ENCODE data around the gene NHLRC1. TPM values are rescaled to one million over a fixed set of nuclear protein-coding genes. Genes with fewer than 3 reads are reported as not detected.

Gene NHLRC1
- total RNA-seq, 1 experiment from 2014 or later, result not detected

DNA sequence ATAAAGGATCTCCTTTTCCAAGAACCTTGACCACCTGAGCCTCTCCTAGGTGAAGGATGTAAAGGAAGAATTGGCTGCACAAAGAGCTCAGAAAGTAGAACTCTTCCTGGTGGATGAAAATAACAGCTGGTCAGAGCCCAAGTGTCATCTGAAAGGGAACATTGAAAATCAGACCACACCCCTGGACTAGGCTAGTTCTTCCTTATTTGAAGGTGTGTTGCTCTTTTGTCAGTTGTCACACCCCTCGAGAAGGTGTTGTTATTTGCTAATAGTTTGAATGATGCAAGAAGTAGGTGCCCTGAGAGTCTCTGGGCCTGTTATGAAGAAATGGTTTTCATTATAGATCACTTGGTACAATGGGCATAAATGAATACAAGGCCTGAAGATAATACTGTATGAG, 31.1 kb downstream of the NHLRC1 start:
- in situ Hi-C loops (cut with HindIII; ENCODE audit: low sequenced_read_pairs), result no loop called here
- DNase-seq (ENCODE audit: low spot score), result no peak

DNA sequence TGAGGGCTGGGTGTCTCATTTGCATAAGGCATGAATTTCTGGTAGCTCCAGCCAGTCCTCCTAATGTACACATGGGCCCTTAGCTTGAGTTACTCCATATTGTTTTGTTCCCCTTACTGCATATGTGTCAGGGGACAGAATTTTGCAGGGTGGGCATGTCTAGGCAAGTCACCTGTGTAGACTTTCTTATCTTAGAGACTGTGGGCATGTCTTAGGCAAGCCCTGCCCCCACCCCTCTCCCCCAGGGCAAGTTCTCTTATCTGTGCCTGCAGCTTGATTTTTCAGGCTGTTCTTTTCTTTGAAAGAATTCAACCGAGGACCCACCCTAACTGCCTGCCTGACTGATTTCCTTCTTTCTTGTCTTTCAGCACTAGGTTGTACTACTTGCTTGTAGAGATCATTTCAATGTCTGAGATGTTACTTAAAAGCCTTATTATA, 32.1 kb downstream of the NHLRC1 start:
- in situ Hi-C loops (cut with HindIII; ENCODE audit: low sequenced_read_pairs), result no loop called here
- no peak for DNase-seq (ENCODE audit: low spot score)

GRCh38 chr6:18088419-18089296, 33.8 kb downstream of the NHLRC1 start:
- DNase-seq (ENCODE audit: low spot score), result no peak
- in situ Hi-C loops (cut with HindIII; ENCODE audit: low sequenced_read_pairs), result no loop called here

- DNase-seq (ENCODE audit: low spot score), result no peak
- in situ Hi-C loops (cut with HindIII; ENCODE audit: low sequenced_read_pairs), result no loop called here
These were observed 34.9 kb downstream of the NHLRC1 start for GRCh38 chr6:18087396-18088165.

DNA sequence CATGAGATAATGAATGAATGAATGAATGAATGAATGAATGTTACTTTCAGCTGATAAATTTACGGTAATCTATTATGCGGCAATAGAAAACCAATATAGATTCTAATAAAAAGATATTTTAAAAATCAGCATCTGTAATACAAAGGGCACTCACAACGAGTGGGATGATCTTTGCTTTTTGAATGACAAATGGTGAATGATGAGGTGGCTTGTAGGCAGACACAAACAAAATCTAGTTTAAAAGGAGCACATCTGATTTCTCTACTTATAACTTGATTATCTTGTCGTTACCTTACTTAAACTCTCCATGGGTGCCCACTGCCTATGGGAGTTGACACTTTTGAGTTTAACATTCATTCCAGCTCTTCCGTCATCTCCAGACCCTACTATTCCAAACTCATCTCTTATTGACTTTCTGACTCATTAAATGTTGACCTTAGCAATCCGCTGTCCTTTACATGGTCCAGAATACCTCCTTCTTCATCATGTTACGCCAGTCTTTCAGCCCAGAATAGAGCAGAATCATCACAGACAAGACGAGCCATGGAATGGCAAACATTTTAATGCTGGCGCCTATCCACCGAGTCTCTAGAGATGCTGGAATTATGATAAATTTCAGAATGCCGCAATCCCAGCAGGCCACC, 41.3 kb downstream of the NHLRC1 start:
- in situ Hi-C loops (cut with HindIII; ENCODE audit: low sequenced_read_pairs), result no loop called here
- no peak for DNase-seq (ENCODE audit: low spot score)

GRCh38 chr6:18080544-18080943, 41.9 kb downstream of the NHLRC1 start:
- in situ Hi-C loops (cut with HindIII; ENCODE audit: low sequenced_read_pairs), result no loop called here
- DNase-seq (ENCODE audit: low spot score), result no peak

DNA sequence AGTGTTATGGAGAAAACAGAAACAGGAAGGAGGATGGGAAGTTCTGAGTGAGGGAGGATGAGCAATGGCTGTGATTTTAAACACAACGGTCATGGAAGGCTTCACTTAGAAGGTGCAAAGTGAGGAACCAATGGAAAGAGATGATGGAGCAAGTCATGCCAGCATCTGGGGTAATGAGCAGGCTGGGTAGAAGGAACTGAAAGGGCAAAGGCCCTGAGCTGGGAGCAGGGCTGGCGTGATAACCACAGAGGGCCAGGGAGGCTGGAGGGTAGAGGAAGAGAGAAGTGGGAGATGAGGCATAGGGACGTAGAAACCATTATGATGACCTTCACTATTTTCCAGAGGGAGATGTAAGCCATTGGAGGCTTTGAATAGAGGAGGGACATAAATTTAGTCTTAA, 43.6 kb downstream of the NHLRC1 start:
- no peak for DNase-seq (ENCODE audit: low spot score)
- in situ Hi-C loops (cut with HindIII; ENCODE audit: low sequenced_read_pairs), result no loop called here

- DNase-seq (ENCODE audit: low spot score), result no peak
These were observed 46.2 kb downstream of the NHLRC1 start for GRCh38 chr6:18076231-18076630.

GRCh38 chr6:18072841-18073240, 49.6 kb downstream of the NHLRC1 start:
- DNase-seq (ENCODE audit: low spot score), result no peak
- in situ Hi-C loops (cut with HindIII; ENCODE audit: low sequenced_read_pairs), result no loop called here

More at GRCh38 chr6:18076231-18076630, 46.2 kb downstream of the NHLRC1 start:
- in situ Hi-C loops (cut with HindIII; ENCODE audit: low sequenced_read_pairs), result no loop called here

DNA sequence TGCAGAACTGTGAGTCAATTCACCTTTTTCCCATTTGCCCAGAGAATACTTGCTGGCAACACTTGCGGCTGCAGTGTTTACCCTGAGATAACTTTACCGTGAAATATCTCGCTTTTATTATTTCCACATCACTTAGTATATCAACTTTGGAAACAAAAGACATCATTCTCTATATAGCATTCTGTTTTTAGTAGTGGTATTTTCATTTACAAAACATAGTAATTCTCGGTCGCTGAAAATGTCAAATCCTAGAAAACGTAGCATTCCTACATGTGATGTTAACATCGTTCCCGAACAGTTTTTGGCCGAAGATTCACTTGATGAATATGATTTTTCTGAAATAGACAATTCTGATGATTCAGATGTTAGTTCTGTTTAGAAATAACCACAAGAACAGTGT, 52.0 kb downstream of the NHLRC1 start:
- no peak for DNase-seq (ENCODE audit: low spot score)
- in situ Hi-C loops (cut with HindIII; ENCODE audit: low sequenced_read_pairs), result no loop called here

Other genes starting within 250 kb of the NHLRC1 start
- gene KIF13A, start 135.0 kb downstream of the NHLRC1 start, total RNA-seq (2014; rRNA removed; shearing (Covaris generic)), result 9.8 and 18.3 TPM in 2 replicates
- gene TPMT, start 32.4 kb upstream of the NHLRC1 start, total RNA-seq (2014; rRNA removed; shearing (Covaris generic)), result 10.3 and 13.4 TPM in 2 replicates
- gene KDM1B, start 32.7 kb upstream of the NHLRC1 start, total RNA-seq (2014; rRNA removed; shearing (Covaris generic)), result 7.1 and 10.4 TPM in 2 replicates
- gene DEK, start 141.9 kb upstream of the NHLRC1 start, total RNA-seq (2014; rRNA removed; shearing (Covaris generic)), result 149 and 223 TPM in 2 replicates